ENCODE results near the gene PNKD. TPM values are rescaled to one million over a fixed set of nuclear protein-coding genes. Genes with fewer than 3 reads are reported as not detected.

Gene PNKD
- total RNA-seq, 1 experiment from 2014 or later = 40.2 TPM

DNA sequence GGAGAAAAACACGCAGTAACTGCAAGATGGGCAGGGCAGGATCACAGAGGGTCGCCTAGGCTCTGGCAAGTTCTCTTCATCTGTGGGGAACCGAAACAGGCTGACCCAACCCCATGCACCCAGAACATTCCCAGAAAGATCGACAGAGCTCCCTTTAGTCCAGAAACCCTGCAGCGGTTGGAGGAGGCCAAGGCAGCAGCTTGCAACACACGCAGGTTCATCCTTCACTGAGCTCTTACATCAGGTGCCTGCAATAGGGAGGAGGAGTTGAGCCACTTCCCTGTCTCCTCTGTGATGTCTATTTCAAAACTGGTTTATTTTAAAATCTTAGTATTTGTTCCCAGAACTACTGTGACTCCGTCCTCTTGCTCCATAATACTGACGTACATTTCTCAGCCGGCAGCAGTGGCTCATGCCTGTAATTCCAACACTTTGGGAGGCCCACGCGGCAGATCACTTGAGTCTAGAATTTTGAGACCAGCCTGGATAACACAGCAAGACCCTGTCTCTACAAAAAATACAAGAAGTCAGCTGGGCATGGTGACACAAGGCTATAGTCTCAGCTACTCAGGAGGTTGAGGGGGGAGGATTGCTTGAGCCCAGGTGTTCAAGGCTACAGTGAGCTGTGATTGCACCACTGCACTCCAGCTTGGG is 100.2 kb downstream of the PNKD start:
- DNase-seq (ENCODE audit: low spot score) = no peak

DNA sequence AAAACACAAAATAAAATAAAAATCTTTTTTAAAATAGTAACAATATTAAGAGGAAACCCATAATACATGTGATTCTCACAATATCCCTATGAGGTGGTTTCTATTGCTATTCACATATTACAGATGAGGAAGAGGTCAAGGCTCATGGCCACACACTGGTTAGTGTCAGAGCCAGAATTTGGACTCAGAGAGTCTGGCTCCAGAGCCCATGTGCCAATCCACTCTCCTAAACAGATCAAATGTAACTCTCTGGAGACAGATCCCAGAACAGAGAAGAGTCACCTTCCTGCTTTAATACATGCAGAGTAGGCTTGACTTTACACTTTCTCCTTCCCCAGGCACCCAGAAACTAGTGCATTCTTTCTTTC is 101.6 kb downstream of the PNKD start:
- no peak for DNase-seq (ENCODE audit: low spot score)

DNA sequence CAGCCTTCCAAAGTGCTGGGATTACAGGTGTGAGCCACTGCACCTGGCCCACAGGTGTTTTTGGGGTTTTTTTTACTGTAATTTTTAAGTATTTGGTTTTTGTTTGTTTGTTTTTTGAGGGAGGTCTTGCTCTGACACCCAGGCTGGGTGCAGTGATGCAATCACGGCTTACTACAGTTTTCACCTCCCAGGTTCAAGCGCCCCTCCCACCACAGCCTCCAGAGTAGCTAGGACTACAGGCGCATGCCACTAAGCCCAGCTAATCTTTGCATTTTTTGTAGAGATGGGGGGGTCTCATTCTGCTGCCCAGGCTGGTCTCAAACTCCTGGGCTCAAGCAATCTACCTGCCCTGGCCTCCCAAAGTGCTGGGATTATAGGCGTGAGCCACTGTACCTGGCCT is 104.5 kb downstream of the PNKD start:
- DNase-seq (ENCODE audit: low spot score) = no peak

DNA sequence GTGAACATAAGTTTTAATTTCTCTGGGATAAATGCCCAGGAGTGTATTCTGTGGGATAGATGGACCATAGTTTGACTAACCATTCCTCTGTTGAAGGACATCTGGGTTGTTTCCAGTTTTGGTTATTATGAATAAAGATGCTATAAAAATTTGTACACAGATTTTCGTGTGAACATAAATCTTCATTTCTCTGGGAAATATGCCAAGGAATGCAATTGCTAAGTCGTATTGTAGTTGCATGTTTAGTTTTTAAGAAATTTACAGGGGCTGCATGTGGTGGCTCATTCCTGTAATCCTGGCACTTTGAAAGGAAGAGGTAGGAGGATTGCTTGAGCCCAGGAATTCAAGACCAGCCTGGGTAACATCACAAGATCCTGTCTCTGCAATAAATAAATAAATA is 104.9 kb downstream of the PNKD start:
- no peak for DNase-seq (ENCODE audit: low spot score)

DNA sequence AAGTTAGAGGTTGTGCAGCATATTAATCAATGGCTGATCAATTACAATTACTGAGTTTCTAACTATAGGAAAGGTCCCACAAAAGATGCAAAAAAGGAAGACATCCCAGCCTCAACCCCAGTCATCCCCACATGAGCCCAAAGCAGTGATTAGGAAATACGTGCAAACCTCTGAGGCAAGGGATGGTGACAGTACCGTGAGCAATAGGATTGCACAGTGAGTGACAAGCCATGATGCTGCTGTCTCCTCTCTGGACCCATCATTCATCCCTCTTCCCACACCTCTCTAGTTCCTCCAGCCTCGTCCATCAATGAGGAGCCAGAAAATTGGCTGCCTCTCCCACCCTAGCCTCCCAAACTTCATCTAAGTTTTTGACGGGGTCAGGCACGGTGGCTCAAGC is 107.7 kb downstream of the PNKD start:
- no peak for DNase-seq (ENCODE audit: low spot score)

DNA sequence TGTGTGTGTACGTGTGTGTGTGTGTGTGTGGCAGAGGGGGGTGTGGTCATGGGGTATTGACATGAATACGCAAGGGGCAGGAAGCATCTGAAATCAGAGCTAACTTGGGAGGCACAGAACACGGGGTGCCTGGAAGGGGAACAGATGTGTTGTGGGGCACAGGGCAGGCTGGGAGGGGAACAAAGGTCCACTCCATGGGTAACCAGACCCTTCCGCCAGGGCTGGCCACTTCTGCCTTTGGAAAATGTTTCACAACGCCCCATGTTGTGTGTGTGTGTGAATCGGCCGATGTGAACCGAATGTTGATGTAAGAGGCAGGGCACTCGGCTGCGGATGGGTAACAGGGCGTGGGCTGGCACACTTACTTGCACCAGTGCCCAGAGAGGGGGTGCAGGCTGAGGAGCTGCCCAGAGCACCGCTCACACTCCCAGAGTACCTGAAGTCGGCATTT is 111.6 kb downstream of the PNKD start, which contains the start of gene SLC11A1:
TSS of gene SLC11A1 (plus strand) at position 358 of the 451 bp plus-strand sequence. CDS start 96 bp downstream, outside the sequence.
- no peak for DNase-seq (ENCODE audit: low spot score)

DNA sequence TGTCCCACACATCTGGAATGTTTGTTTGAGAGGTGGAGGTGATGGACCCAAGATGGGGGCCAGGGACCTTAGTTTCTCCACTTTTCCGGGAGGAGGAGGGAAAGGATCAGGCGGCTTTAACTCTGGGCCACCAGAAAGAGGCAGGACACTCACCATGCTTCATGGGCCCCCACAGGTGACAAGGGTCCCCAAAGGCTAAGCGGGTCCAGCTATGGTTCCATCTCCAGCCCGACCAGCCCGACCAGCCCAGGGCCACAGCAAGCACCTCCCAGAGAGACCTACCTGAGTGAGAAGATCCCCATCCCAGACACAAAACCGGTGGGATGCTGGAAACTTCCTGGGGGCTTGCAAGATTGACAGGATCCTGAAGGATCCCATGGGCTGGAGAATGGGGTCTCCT is 112.5 kb downstream of the PNKD start:
- no peak for DNase-seq (ENCODE audit: low spot score)

DNA sequence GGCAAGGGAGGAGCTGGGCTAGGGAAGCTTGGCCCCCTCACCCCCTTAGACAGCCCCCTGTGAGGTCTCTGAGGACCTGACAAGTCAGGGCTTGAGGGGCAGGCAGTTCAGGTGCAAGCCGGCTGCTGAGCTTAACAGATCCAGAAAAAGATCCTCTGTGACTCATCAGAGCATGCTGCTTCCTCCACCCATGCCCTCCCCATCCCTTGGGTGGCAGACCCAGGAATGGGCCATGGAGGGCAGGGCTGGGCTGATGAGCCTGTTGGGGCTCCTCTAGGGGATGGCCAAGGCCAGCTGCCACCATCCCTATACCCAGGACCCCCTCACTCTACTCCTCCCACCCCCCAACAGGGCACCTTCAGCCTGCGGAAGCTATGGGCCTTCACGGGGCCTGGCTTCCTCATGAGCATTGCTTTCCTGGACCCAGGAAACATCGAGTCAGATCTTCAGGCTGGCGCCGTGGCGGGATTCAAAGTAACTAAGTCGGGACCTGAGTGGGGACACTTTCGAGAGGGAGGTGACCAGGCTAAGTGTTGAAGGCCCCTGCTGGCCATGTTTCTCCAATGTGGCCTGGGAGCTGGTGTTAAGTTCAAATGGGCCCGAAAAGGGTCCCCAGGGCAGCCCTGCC is 113.7 kb downstream of the PNKD start:
- DNase-seq (ENCODE audit: low spot score) = no peak

DNA sequence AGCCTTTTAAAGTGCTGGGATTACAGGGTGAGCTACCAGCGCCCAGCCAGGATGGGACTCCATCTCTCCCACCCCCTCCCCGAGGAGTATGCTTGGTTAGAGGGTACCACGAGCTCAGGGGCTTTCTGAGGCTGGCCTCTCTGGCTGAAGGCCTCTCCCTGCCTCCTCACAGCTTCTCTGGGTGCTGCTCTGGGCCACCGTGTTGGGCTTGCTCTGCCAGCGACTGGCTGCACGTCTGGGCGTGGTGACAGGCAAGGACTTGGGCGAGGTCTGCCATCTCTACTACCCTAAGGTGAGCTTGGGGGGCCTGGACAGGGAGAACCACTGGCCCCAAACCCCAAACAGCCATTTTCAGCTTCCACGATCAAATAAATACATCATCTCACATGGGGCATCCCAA is 114.7 kb downstream of the PNKD start:
- DNase-seq (ENCODE audit: low spot score) = no peak

DNA sequence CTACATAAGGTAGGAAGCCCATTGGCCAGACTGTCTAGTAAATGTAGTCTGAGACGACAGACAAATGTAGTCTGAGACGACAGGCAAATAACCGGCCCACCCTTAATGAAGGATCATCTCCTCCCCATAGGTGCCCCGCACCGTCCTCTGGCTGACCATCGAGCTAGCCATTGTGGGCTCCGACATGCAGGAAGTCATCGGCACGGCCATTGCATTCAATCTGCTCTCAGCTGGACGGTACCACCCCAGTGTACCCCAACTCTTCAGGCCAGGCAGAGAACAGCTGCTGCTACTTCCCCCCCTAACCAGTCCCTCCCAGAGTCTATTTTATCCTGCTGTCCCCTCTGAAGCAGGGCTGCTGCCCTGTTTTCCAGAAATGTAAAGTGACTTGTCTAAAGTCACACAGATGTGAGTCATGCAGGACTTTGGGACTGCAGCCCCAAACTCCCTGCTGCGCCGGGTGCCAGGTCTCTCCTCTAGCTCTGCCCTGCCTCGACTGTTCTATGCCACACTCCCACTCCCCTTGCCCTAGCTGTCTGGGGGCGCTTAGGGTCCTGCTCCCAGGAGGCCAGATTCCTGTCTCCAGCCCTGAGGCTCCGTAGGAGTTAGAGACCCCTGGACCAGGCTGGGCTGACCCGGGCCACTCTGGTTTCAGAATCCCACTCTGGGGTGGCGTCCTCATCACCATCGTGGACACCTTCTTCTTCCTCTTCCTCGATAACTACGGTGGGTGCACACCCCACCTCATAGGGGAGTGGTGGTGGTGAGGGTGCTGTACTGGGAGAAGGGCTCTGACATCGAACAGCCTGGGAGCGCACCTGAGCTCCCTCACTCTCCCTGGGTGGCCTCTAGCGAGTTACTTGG is 116.4 kb downstream of the PNKD start:
- no peak for DNase-seq (ENCODE audit: low spot score)

DNA sequence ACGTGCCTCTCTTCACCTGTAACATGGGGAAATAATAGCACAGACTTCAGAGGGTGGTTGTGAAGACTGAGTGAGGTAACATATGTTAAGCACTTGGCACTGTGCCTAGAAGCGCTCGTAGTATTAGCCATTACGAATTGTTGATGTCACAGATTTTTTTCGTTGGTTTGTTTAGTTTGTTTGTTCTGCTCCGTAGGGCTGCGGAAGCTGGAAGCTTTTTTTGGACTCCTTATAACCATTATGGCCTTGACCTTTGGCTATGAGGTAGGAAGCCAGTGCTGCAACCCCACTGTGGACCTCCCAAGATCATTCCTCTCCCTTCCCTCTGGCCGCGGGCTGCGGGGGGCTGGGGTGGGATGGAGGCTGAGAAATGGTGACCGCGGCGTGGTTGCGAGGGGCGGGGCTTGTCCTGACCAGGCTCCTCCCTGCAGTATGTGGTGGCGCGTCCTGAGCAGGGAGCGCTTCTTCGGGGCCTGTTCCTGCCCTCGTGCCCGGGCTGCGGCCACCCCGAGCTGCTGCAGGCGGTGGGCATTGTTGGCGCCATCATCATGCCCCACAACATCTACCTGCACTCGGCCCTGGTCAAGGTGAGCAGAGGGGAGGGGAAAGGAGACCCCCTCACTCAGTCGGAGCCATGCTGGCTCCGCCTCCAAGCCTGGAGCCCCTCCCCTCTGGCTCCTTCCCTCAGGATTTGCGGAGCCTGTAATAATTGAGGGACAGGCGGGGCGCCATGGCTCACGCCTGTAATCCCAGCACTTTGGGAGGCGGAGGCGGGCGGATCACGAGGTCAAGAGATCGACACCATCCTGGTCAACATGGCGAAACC is 117.3 kb downstream of the PNKD start:
- DNase-seq (ENCODE audit: low spot score) = peak; percentile 54

DNA sequence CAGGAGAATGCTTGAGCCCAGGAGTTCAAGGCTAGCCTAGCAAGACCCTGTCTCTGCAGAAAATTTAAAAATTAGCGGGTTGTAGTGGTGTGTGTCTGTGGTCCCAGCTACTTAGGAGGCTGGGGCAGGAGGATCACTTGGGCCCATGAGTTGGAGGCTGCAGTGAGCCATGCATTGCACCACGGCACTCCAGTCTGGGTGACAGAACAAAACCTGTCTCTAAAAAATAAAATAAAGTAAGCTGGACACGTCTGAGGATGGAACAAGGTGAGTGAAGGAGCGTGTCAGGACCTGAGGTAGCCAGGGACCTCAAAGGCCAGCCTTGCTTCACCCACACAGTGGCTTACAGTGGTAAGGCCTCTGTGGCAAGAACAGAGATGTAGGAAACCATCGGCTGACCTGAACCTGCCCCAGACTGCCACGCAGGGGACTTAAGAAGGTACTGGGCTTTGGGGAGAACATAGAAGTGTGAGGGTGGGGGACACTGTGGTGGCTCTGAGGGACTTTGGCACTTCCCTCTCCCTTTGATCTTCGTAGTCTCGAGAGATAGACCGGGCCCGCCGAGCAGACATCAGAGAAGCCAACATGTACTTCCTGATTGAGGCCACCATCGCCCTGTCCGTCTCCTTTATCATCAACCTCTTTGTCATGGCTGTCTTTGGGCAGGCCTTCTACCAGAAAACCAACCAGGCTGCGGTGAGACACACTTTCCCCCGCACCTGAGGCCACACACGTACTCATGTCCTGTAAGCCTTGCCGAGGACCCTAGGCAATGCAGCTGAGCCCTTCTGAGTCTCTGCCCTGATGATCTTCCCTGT is 119.2 kb downstream of the PNKD start:
- no peak for DNase-seq (ENCODE audit: low spot score)

DNA sequence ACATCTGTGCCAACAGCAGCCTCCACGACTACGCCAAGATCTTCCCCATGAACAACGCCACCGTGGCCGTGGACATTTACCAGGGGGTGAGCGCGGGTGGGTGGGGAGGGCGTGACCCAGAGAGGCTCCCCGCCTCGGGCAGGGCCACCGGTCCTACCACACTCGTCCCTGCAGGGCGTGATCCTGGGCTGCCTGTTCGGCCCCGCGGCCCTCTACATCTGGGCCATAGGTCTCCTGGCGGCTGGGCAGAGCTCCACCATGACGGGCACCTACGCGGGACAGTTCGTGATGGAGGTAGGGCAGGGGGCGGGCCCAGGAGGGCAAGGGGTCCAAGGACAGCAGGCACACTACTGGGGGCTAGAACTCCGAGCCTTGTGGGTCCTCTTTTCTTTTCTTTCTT is 120.9 kb downstream of the PNKD start:
- DNase-seq (ENCODE audit: low spot score) = no peak

DNA sequence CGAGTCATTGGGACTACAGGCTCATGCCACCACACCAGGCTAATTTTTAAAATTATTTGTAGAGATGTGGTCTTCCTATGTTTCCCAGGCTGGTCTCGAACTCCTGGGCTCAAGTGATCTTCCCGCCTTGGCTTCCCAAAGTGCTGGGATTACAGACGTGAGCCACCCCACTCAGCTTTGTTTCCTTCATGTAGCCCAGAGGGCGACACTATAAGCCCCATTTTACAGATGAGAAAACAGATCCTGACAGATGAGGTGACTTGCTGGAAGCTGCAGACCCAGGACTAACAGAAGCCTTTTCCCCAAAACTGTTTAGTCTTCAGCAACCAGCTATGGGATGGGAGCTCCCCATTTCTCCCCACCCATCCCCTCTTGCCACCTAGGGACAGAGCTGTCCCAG is 122.1 kb downstream of the PNKD start:
- DNase-seq (ENCODE audit: low spot score) = no peak

DNA sequence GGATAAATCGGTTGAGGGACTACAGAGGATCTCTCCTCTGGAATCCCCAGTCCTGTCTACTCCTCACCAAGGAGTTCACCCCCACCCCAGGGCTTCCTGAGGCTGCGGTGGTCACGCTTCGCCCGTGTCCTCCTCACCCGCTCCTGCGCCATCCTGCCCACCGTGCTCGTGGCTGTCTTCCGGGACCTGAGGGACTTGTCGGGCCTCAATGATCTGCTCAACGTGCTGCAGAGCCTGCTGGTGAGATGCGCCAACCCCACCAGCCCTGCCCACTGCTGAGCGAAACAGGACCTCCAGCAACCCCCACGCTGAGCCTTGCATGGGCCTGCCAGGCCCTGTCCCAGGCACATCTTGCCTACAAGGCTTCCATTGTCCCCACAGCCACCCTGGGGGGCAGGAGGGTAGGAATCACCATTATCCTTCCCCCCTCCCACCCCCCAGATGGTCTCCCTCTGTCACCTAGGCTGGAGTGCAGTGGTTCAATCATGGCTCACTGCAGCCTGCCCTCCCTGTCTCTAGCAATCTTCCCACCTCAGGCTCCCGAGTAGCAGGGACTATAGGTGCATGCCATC is 122.7 kb downstream of the PNKD start:
- no peak for DNase-seq (ENCODE audit: low spot score)

DNA sequence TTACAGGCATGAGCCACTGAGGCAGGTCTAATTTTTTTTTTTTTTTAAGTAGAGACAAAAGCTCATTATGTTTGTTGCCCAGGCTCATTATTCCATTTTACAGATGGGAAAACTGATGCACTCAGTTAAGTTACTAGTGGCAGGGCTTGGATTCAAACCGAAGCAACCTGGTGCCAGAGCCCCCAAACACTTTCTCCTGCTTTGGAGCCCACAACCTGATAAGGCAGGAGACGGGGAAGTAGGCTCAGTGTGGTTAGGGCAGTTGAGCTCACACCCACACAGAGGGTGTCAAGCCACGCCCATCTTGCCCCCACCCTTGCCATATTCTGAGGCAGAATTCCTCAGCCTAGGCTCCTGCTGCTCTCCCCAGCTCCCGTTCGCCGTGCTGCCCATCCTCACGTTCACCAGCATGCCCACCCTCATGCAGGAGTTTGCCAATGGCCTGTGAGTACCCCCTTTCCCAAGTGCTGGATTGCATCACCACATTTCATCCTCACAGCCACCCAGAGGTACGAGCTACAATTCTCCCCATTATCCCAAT is 123.5 kb downstream of the PNKD start:
- no peak for DNase-seq (ENCODE audit: low spot score)

DNA sequence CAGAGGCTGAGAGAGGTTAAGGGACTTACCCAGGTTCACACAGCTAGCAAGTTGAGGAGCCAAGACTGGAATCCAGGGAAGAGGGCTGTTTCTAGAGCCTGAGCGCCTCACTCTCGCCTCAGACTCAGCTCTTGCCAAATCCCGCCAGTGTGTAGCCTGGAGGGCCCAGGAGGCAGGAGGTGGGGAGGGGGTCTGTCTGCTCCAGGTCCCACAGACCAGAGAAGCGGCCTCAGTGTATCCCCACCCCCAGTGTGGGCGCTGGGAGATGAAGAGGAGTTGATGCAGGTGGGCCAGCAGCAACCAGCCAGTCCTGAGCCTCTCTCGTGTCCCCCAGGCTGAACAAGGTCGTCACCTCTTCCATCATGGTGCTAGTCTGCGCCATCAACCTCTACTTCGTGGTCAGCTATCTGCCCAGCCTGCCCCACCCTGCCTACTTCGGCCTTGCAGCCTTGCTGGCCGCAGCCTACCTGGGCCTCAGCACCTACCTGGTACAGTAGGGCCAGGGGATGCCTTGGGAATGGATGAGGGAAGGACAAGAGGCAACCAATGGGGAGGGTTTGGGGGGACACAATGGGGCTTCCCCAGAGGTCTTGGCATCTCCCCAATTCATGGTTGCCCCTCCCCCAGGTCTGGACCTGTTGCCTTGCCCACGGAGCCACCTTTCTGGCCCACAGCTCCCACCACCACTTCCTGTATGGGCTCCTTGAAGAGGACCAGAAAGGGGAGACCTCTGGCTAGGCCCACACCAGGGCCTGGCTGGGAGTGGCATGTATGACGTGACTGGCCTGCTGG is 124.2 kb downstream of the PNKD start:
- no peak for DNase-seq (ENCODE audit: low spot score)

DNA sequence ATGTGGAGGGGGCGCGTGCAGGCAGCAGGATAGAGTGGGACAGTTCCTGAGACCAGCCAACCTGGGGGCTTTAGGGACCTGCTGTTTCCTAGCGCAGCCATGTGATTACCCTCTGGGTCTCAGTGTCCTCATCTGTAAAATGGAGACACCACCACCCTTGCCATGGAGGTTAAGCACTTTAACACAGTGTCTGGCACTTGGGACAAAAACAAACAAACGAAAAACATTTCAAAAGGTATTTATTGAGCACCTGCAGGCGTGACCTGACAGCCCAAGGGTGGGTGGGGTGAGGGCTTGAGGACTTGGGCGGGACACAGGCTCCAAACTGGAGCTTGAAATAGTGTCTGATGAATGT is 124.7 kb downstream of the PNKD start:
- no peak for DNase-seq (ENCODE audit: low spot score)

DNA sequence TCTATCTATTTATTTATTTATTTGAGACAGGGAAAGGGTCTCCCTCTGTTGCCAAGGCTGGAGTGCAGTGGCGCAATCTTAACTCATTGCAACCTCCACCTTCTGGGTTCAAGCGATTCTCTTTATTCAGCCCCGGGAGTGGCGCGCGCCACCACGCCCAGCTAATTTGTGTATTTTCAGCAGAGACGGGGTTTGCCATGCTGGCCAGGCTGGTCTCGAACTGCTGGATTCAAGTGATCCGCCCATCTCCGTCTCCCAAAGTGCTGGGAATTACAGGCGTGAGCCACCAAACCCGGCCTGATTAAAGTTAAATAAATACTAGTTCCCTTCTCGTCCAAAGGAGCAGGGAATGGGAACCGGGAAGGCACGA is 125.1 kb downstream of the PNKD start:
- no peak for DNase-seq (ENCODE audit: low spot score)

Measured in H4 (cell line).